ENCODE data around the gene CYSLTR2.

DNA sequence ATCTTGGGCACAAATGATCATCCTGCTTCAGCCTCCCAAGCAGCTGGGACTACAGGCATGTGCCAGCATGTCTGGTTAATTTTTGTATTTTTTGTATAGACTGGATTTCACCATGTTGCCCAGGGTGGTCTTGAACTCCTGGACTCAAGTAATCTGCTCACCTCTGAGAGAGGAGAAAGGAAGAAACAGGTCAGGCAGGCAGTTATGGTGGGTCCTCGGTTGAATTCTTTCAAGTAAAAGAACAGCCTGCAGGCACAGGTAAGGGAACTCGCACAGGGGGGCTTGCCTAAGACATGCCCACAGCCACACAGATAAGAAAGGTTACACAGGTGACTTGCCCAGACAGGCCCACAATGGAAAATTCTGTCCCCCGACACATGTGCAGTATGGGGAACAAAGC, 34.8 kb upstream of the CYSLTR2 start:
- TF ChIP-seq, protein P1, sequence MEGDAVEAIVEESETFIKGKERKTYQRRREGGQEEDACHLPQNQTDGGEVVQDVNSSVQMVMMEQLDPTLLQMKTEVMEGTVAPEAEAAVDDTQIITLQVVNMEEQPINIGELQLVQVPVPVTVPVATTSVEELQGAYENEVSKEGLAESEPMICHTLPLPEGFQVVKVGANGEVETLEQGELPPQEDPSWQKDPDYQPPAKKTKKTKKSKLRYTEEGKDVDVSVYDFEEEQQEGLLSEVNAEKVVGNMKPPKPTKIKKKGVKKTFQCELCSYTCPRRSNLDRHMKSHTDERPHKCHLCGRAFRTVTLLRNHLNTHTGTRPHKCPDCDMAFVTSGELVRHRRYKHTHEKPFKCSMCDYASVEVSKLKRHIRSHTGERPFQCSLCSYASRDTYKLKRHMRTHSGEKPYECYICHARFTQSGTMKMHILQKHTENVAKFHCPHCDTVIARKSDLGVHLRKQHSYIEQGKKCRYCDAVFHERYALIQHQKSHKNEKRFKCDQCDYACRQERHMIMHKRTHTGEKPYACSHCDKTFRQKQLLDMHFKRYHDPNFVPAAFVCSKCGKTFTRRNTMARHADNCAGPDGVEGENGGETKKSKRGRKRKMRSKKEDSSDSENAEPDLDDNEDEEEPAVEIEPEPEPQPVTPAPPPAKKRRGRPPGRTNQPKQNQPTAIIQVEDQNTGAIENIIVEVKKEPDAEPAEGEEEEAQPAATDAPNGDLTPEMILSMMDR (IDR thresholded peaks at IDR 0.05) = no peak
- no peak for TF ChIP-seq POLR2A (IDR thresholded peaks at IDR 0.05)
